Measurements from ENCODE around the gene SLX9.
"Not testable (repeated sequence)": the region's sequence is repeated elsewhere in the genome, so short reads cannot be mapped to it uniquely, and the experiment has no call there.

The SLX9 gene

GRCh38 chr21:45019887-45020537, 80.2 kb downstream of the SLX9 start:
- no peak for DNase-seq (ENCODE audit: low spot score)

GRCh38 chr21:45020629-45021427, 81.0 kb downstream of the SLX9 start:
- no peak for DNase-seq (ENCODE audit: low spot score)

- DNase-seq (ENCODE audit: low spot score), result no peak
These were observed 81.9 kb downstream of the SLX9 start for GRCh38 chr21:45021428-45022347.

- DNase-seq (ENCODE audit: low spot score), result no peak
These were observed 82.5 kb downstream of the SLX9 start for GRCh38 chr21:45022348-45022675.

GRCh38 chr21:45022736-45023135, 82.9 kb downstream of the SLX9 start:
- no peak for DNase-seq (ENCODE audit: low spot score)

- not testable (repeated sequence) for DNase-seq (ENCODE audit: low spot score)
These were observed 84.7 kb downstream of the SLX9 start for GRCh38 chr21:45024516-45024915.

- DNase-seq (ENCODE audit: low spot score), result no peak
These were observed 86.4 kb downstream of the SLX9 start for GRCh38 chr21:45026066-45026745.

Data from D341Med (cell line).